MCF 10A (cell line): Measurements from ENCODE around the gene AUP1. TPM values are rescaled to one million over a fixed set of nuclear protein-coding genes. Genes with fewer than 3 reads are reported as not detected.

ENCODE experiments used
- BruUV-seq: library from RNA; stranded (reverse); fragments of 400-500 nt; replicated peaks from 2 replicates; lab custom pipeline; 2021; lab: Mats Ljungman, UMichigan
- CTCF ChIA-PET: fragments of 300-600 bp; sonication (Branson Sonifier 250); formaldehyde crosslinking; extraction: SDS; loops from one replicate; lab custom pipeline; 2021; ENCODE audit warnings: antibody characterized with exemption, inconsistent platforms; lab: Yijun Ruan, JAX
- POLR2A ChIA-PET: fragments of 300-600, 350-650 bp; sonication (Branson Sonifier 250); formaldehyde crosslinking; extraction: SDS; loops from one replicate; lab custom pipeline; 2020; ENCODE audit warnings: antibody characterized with exemption, inconsistent platforms; lab: Yijun Ruan, JAX
- DNase-seq: peaks from one replicate; pipeline ENCODE4 v3.0.0-alpha.2; 2018; ENCODE audit not compliant: unreplicated experiment
- H3K27ac Mint-ChIP-seq: one replicate; pipeline ENCODE4 v1.8.0; 2022; ENCODE audit warnings: mild to moderate bottlenecking, low read depth, mixed read lengths; ENCODE audit not compliant: unreplicated experiment
- H3K27me3 Mint-ChIP-seq: one replicate; pipeline ENCODE4 v1.8.0; 2022; ENCODE audit warnings: mixed read lengths; ENCODE audit not compliant: insufficient read depth, unreplicated experiment
- H3K36me3 Mint-ChIP-seq: one replicate; pipeline ENCODE4 v1.8.0; 2022; ENCODE audit warnings: mild to moderate bottlenecking, moderate library complexity, mixed read lengths; ENCODE audit not compliant: insufficient read depth, unreplicated experiment
- H3K4me1 Mint-ChIP-seq: one replicate; pipeline ENCODE4 v1.8.0; 2022; ENCODE audit warnings: mixed read lengths; ENCODE audit not compliant: insufficient read depth, unreplicated experiment
- H3K4me3 Mint-ChIP-seq: one replicate; pipeline ENCODE4 v1.8.0; 2022; ENCODE audit warnings: mild to moderate bottlenecking, moderate library complexity, mixed read lengths; ENCODE audit not compliant: unreplicated experiment
- H3K9me3 Mint-ChIP-seq: one replicate; pipeline ENCODE4 v1.8.0; 2022; ENCODE audit warnings: mixed read lengths; ENCODE audit not compliant: unreplicated experiment
- intact Hi-C: fragments of 100-400 bp; cut with micrococcal nuclease; formaldehyde crosslinking; loops from 2 replicates; pipeline ENCODE4 v1.14.1; 2022
- total RNA-seq: library from RNA; stranded (reverse); gene quantifications from 2 replicates; pipeline ENCODE4 v1.2.3, GENCODE V29; 2022
- TF ChIP-seq, protein P1 (sequence below): fragments of 200-600 bp; IDR thresholded peaks from one replicate; pipeline ENCODE4 v1.8.0; 2022; ENCODE audit warnings: antibody characterized with exemption, mild to moderate bottlenecking; ENCODE audit not compliant: unreplicated experiment

Gene AUP1
- total RNA-seq, 1 experiment from 2014 or later: 140 TPM

- intact Hi-C loops: no loop called here
- no TSS peak for BruUV-seq
- Mint-ChIP-seq H3K27me3 (no peaks in the 10 kb centered on the region), H3K9me3 (no peaks in the 10 kb centered on the region), H3K36me3 (peaks cover 35% of the 10 kb centered on the region), H3K4me1 (peaks cover 31% of the 10 kb centered on the region), H3K4me3 (peak overlapping the region; percentile 71), H3K27ac (peak overlapping the region; percentile 91)
- ChIA-PET CTCF (interaction anchor here (1.2 to 7.3 kb wide), 3 partner anchors 44 to 62 kb away, joined by 3 to 80 read pairs (median 14); partner anchors contain the start of genes CCDC142 and TTC31), POLR2A (interaction anchor here (0.8 to 8.1 kb wide), 7 partner anchors 14 to 86 kb away, joined by 3 to 135 read pairs (median 5); partner anchors contain the start of genes PCGF1 and WBP1)
- TF ChIP-seq, protein P1, sequence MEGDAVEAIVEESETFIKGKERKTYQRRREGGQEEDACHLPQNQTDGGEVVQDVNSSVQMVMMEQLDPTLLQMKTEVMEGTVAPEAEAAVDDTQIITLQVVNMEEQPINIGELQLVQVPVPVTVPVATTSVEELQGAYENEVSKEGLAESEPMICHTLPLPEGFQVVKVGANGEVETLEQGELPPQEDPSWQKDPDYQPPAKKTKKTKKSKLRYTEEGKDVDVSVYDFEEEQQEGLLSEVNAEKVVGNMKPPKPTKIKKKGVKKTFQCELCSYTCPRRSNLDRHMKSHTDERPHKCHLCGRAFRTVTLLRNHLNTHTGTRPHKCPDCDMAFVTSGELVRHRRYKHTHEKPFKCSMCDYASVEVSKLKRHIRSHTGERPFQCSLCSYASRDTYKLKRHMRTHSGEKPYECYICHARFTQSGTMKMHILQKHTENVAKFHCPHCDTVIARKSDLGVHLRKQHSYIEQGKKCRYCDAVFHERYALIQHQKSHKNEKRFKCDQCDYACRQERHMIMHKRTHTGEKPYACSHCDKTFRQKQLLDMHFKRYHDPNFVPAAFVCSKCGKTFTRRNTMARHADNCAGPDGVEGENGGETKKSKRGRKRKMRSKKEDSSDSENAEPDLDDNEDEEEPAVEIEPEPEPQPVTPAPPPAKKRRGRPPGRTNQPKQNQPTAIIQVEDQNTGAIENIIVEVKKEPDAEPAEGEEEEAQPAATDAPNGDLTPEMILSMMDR: no peak
- no peak for DNase-seq
Observed at GRCh38 chr2:74526649-74527230, 2.8 kb downstream of the AUP1 start.

DNA sequence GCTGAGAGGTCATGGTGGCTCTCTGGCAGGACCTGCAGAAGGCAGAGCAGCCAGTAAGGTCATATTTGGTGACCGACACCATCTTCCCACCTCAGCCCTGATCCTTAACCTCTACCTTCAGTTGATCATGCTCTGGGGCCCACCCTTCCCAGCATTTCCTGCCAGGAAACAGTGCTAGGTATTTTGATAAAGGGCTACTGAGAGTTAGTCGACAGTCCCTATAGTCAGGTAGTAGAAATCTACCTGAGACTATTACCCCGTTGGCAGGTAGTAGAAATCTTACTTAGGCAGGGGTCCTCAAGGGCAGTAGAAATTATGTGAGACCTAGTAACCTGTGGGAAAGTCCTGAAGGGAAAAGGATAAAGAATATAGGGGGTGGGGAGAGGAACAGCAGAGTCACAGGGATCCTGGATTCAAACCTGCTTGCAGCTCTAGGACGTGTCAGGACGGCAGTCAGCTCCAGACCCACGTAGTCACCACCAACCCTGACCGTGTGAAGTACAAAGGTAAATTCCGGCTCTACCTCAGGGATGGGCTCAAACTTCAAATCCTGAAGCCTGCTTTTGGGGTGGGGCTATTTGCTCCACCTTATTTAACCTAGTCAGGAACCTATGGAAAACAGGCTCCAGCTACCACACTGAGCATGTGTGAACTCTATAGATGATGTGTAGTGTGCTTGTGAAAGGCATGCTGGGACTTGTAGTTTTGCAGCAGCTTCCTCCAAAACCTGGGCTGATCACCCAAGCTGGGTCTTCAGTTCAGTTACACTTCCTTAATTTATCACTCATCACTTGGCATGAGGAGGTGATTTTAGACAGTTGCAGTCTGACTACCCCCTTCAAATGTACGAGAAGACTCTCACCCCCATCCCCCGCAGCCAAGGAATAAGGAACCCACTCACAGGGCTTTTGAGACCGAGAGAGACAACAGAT lies 3.5 kb downstream of the AUP1 start, which contains the start of gene DQX1:
Gene DQX1 (minus strand): TSS at position 515 of the 932 bp plus-strand sequence. CDS start 502 bp downstream, at position 13.
- ChIA-PET POLR2A (interaction anchor here (0.7 to 8.1 kb wide), 8 partner anchors 13 to 86 kb away, joined by 3 to 135 read pairs (median 4); partner anchors contain the start of genes CCDC142, PCGF1, TTC31 and WBP1), CTCF (interaction anchor here (0.6 to 7.3 kb wide), 5 partner anchors 43 to 341 kb away, joined by 3 to 80 read pairs (median 3); partner anchors contain the start of genes CCDC142 and TTC31)
- Mint-ChIP-seq H3K27ac (peak within 1 kb of the TSS; percentile 91), H3K4me3 (peak within 1 kb of the TSS; percentile 71), H3K9me3 (no peaks in the 10 kb centered on the region), H3K4me1 (peaks cover 29% of the 10 kb centered on the region), H3K36me3 (peaks cover 38% of the 10 kb centered on the region), H3K27me3 (no peaks in the 10 kb centered on the region)
- BruUV-seq: no TSS peak
- TF ChIP-seq, protein P1: no peak
- intact Hi-C loops: no loop called here
- DNase-seq: peak; percentile 78

DNA sequence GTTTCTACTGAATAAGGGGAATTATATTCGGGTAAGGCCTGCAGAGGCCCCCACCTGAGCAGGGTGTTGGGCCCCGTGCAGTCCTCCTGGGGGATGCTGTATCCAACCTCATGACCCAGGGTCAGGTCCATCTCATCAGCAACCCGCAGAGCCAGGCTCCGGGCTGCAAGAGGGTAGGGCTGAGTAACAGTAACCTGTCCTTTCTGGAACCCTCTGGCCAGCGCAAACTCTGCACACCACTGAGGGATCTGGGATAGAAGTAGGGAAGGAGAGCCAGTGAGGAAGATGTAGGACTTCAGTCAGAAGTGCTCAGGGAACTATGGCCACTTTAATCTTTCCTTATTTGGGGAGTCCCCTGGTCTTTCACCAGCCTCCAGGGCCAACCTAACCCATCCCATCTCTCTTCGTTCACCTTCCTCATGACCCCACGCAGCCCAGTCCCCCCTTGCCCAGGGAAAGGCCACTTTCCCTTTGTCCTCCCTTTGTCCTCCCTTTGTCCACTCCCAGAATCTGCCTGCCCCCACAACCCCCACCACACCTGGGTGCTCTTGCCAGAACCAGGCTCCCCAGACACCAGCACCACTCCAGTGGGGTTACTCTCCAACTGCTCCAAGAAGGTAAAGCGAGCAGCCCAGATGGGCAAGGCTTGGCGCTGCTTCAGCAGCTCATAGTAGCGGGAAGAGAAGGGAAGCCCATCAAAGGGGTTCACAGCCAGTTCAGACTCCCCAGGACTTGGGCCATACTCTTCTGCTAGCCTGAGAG lies 4.4 kb downstream of the AUP1 start:
- TF ChIP-seq, protein P1: no peak
- Mint-ChIP-seq H3K4me1 (peaks cover 26% of the 10 kb centered on the region), H3K27me3 (no peaks in the 10 kb centered on the region), H3K27ac (peak overlapping the region; percentile 91), H3K36me3 (peaks cover 38% of the 10 kb centered on the region), H3K9me3 (no peaks in the 10 kb centered on the region), H3K4me3 (no peak overlapping the region)
- no peak for DNase-seq
- no TSS peak for BruUV-seq
- CTCF ChIA-PET: interaction anchor here (0.6 kb wide), 1 partner anchor 42 kb away, joined by 3 read pairs; the partner anchor contains the start of genes CCDC142 and TTC31
- intact Hi-C loops: no loop called here
- POLR2A ChIA-PET: interaction anchor here (0.7 to 8.1 kb wide), 4 partner anchors 18 to 42 kb away, joined by 3 to 135 read pairs (median 3); partner anchors contain the start of genes CCDC142, PCGF1 and TTC31
